Germinal center (tissue), 1 donor: ENCODE data around the gene HAUS5.

Experiments used
- DNase-seq: peaks from one replicate; pipeline ENCODE4 v3.0.0; 2012; ENCODE audit warnings: mixed read lengths, low spot score

Gene HAUS5

GRCh38 chr19:35607661-35608060 lies 4.9 kb upstream of the HAUS5 start:
- DNase-seq, result no peak

- DNase-seq, result peak; percentile 74
Measured at GRCh38 chr19:35608251-35608650, 4.3 kb upstream of the HAUS5 start.

- DNase-seq, result peak; percentile 68
Measured at GRCh38 chr19:35609851-35610353, 2.6 kb upstream of the HAUS5 start.

- DNase-seq, result no peak
Measured at GRCh38 chr19:35612224-35612558, 344 bp upstream of the HAUS5 start.

- no peak for DNase-seq
Measured at GRCh38 chr19:35613574-35613973, 1.0 kb downstream of the HAUS5 start.

- no peak for DNase-seq
Measured at GRCh38 chr19:35615036-35615435, 2.5 kb downstream of the HAUS5 start.

- DNase-seq, result no peak
Measured at GRCh38 chr19:35618857-35619256, 6.3 kb downstream of the HAUS5 start.

- no peak for DNase-seq
Measured at GRCh38 chr19:35619290-35619923, 6.9 kb downstream of the HAUS5 start.

- no peak for DNase-seq
Measured at GRCh38 chr19:35620001-35620400, 7.5 kb downstream of the HAUS5 start.

GRCh38 chr19:35621708-35622107 lies 9.2 kb downstream of the HAUS5 start:
- no peak for DNase-seq

- DNase-seq, result no peak
Measured at GRCh38 chr19:35622750-35623149, 10.2 kb downstream of the HAUS5 start.

- no peak for DNase-seq
Measured at GRCh38 chr19:35623327-35624010, 10.9 kb downstream of the HAUS5 start.

GRCh38 chr19:35628264-35628564 lies 15.7 kb downstream of the HAUS5 start:
- no peak for DNase-seq

- peak; percentile 97 for DNase-seq
Measured at GRCh38 chr19:35628565-35629331, 16.2 kb downstream of the HAUS5 start, which contains the start of gene RBM42. Gene RBM42 (plus strand): TSS chr19:35629036. CDS start chr19:35629154, 118 bp downstream.

- DNase-seq, result no peak
Measured at GRCh38 chr19:35629332-35629633, 16.7 kb downstream of the HAUS5 start.

GRCh38 chr19:35633727-35634440 lies 21.3 kb downstream of the HAUS5 start:
- no peak for DNase-seq

- no peak for DNase-seq
Measured at GRCh38 chr19:35636651-35637050, 24.1 kb downstream of the HAUS5 start.

- no peak for DNase-seq
Measured at GRCh38 chr19:35637165-35637564, 24.6 kb downstream of the HAUS5 start.

- no peak for DNase-seq
Measured at GRCh38 chr19:35639321-35639639, 26.7 kb downstream of the HAUS5 start.

- no peak for DNase-seq
Measured at GRCh38 chr19:35639863-35640262, 27.3 kb downstream of the HAUS5 start.

GRCh38 chr19:35641515-35642151 lies 29.1 kb downstream of the HAUS5 start, which contains the start of gene ETV2:
Gene ETV2 (plus strand): TSS chr19:35641745. CDS start chr19:35642461, 716 bp downstream.
- DNase-seq, result peak; percentile 59

GRCh38 chr19:35642312-35642711 lies 29.8 kb downstream of the HAUS5 start:
- no peak for DNase-seq
